ENCODE results near the gene NAALADL1.
"Not testable (repeated sequence)": the region's sequence is repeated elsewhere in the genome, so short reads cannot be mapped to it uniquely, and the experiment has no call there.

NAALADL1 gene

GRCh38 chr11:65013130-65013887 lies 45.0 kb downstream of the NAALADL1 start:
- DNase-seq (ENCODE audit: low spot score): peak; percentile 91

- DNase-seq (ENCODE audit: low spot score): no peak
Observed at GRCh38 chr11:65008873-65009272, 49.5 kb downstream of the NAALADL1 start.

DNA sequence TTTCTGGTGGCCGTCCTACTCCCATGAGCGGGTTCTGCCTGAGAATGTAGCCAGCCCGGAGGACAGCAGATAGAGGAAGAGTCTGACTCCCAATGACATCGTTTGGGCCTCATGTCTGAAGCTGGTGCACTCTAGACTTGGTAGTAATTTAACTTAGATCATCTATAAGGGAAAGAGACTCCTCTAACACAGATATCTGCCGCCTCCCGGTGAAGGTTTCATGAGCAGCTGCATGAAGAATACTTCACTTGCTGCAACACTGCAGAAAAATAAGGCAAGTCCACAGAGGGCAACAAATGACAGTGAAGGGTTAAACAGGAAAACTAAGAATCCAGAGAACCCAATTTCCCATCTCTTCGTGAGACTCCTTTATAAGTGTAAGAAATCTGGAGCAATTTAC lies 50.3 kb downstream of the NAALADL1 start:
- no peak for DNase-seq (ENCODE audit: low spot score)

- DNase-seq (ENCODE audit: low spot score): not testable (repeated sequence)
Observed at GRCh38 chr11:65003968-65004367, 54.4 kb downstream of the NAALADL1 start.

GRCh38 chr11:65003282-65003681 lies 55.1 kb downstream of the NAALADL1 start:
- no peak for DNase-seq (ENCODE audit: low spot score)

GRCh38 chr11:65002706-65003105 lies 55.6 kb downstream of the NAALADL1 start:
- DNase-seq (ENCODE audit: low spot score): no peak

- DNase-seq (ENCODE audit: low spot score): no peak
Observed at GRCh38 chr11:64999478-64999877, 58.9 kb downstream of the NAALADL1 start.

GRCh38 chr11:64998690-64999431 lies 59.5 kb downstream of the NAALADL1 start:
- peak; percentile 10 for DNase-seq (ENCODE audit: low spot score)

DNA sequence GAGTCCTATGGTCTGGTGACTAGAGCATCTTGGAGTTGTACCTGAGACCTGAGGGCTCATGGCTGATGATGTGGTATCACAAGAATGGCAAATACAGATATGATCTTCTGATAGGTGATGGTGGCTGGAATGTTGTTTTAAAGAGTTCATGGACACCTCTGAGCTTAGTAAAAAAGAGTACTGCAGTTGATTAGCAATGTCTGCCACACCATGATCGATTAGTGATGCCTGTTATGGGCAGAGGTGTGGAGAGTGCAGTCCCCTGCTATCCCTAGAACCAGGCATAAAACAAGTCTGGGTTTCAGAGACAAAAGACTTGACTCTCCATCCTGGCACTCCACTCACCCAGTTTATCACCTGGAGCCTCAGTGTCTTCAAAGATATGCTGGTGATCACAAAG lies 60.2 kb downstream of the NAALADL1 start:
- DNase-seq (ENCODE audit: low spot score): no peak

DNA sequence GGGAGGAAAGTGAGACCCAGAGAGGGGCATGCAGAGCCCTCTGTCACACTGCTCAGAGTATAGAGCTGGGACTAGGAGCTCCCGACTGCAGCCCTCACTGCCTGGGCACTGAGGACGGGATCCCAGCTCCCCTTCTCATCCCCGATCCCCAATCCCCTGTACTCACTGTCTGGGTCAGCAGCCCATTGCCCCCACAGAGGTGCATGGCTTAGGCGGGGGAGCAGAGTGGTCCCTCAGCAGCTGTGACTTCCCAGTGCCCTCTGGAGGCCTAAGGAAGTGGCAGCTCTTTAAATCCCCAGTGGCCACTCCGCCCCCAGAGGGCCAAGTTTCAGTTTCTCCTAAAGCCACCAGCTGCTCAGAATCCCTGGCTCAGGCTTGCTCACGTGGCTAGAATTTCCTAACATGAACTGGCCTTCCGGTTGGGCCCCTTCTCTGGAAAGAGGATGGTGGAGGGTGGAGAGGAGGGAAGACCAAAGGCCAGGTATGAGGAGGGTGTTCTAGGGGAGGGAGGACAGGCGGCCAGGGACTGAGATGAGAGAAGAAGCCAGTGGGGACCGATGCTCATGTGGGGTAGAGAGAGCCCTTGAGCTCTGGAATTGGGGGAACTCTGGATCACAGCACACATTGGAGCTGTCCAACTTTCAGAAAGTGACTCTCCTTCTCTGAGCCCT lies 61.5 kb downstream of the NAALADL1 start, which contains the start of gene BATF2:
Gene BATF2 (minus strand): TSS at position 262 of the 671 bp plus-strand sequence. CDS start 57 bp downstream, at position 205.
- no peak for DNase-seq (ENCODE audit: low spot score)

DNA sequence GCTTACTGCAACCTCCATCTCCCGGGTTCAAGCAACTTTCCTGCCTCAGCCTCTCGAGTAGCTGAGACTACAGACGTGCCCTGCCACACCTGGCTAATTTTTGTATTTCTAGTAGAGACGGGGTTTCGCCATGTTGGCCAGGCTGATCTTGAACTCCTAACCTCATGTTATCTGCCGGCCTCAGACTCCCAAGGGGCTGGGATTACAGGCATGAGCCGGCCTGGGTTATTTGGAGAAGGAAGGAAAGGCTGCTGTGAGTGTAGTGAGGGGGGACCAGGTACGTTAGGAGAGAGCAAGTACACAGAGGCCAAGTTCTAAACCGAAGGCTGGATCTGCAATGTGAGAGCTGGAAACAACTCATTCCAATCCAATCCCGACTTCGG lies 62.0 kb downstream of the NAALADL1 start:
- DNase-seq (ENCODE audit: low spot score): no peak

Data from CD4-positive, alpha-beta T cell treated with Interleukin-2 at 100 ng/mL for 4 hours (primary cell).